ENCODE data around the gene TLE6.
"Not testable (repeated sequence)": the region's sequence is repeated elsewhere in the genome, so short reads cannot be mapped to it uniquely, and the experiment has no call there.

The TLE6 gene

DNA sequence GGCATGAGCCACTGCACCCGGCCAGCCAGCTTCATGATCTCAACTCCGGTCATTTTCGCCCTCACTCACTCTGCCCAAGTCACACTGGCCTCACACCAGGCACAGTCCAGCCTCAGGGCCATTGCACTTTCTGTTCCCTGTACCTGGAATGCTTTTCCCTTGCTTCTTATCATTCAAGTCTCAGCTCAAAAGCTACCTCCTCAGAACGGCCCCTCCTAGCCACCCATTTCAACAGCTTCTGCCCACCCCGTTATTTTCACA, 54.2 kb downstream of the TLE6 start:
- no peak for DNase-seq

DNA sequence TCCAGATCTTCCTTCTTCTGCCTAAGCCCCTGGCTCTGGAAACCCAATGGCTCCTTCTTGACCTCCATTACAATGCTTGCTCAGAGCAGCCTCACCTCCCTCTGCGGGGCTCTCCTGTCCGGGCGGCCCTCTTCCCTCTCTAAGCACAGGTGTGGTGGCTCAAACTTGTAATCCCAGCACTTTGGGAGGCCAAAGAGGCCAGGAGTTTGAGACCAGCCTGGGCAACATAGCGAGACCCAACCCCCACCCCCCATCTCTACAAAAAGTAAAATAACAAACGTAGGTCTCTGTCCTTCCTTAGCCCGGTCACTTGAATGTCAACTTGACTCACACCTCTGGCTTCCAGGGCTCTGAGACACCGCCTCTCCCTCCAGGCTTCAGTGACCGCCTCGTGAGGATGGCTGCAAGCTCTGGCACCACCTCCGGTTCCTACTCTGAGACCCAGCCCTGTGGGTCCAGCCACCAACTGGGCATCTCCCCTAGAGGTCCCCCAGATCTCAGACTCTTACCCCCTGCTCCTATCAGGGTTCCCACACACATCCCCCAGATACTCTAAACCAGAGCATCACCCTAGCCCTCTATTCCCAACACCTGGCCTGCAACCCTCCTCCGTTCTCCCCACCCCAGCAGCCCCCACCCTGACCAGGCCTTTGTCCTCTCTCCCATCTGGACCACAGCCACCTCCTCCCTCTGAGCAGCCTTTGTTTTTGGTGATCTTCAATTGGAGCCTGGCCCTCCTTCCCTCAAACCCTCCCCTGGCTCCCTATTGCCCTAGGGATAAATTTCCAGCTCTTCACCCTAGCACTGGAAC, 56.4 kb downstream of the TLE6 start:
- DNase-seq: no peak

DNA sequence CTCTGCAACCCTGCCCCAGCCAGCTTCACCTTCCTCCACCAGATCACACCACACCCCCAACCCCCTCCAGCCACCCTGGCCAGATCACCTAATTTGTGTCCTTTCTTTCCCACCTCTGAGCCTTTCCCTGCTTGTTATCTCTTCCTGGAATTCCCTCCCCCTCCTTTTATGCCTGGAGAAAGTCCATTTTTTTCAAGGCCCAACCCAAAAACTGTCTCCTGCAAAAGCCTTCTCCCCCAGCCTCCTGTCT, 57.0 kb downstream of the TLE6 start:
- no peak for DNase-seq

- DNase-seq: no peak
Observed at GRCh38 chr19:3034656-3035541, 57.5 kb downstream of the TLE6 start.

DNA sequence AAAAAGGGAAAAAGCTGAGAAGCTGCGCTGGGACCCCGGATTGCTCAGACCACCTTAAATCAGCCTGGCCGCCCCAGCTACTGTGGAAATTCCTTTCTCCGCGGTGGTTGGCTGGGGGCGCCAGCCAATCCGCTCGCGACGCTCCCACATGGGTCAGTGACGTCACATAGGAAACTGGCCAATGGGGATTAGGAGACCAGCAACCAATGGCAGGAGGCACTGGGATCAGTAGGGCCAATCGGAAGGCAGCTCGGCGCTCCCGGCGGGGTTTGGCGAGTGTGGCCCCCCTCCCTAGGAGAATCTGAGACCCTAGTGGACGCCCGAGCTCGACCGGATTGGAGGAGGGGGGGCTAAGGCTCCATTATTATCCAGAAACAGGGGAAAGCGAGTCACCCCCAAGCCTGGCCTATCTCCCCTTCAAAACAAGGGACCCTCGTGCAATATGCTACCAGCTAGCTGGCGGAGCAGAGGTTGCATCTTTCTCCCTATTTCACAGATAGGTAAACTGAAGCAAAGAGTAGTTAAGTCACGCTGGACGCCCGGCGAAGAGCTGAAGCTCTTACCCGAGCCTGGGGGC, 58.3 kb downstream of the TLE6 start:
- peak; percentile 99 for DNase-seq

DNA sequence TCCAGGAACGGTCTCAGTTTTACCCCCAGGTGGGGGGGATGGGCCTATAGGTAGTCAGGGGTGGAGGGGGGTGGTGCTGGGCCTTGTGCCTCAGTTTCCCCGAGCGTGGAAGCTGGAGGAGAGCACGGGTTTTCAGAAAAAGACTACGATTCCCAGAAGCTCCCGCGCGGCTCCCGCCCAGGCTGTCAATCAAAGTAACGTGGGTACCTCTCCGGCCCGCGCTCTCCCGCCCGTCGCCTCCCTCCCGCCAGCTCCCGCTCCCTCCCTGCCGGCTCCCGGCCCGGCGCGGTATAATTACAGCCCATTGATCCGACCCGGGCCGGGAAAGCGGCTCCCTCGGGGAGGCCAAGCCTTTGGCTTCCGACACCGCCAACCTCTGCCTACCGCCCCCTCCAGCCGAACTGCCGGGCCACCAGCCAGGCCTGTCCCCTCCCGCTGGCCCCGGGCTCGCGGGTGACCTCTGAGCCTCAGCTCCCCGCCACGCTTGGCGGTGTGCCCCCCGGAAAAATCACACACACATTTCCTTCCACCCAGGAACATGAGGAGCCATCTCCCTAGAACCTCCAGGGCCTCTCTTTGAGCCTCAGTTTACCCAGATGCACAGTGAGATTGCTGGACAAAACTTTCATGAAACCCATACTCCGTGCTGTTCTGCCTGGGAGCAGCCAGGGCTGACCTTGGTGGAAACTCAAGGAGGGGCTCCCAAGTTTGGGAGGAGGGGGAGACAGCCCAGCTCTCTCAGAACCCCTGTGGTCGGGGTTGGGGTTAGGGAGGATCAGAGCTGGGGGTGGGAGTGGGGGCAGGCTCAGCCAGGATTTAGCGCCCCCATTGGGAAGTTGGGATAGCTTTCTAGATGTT, 59.0 kb downstream of the TLE6 start:
- DNase-seq: peak; percentile 92

DNA sequence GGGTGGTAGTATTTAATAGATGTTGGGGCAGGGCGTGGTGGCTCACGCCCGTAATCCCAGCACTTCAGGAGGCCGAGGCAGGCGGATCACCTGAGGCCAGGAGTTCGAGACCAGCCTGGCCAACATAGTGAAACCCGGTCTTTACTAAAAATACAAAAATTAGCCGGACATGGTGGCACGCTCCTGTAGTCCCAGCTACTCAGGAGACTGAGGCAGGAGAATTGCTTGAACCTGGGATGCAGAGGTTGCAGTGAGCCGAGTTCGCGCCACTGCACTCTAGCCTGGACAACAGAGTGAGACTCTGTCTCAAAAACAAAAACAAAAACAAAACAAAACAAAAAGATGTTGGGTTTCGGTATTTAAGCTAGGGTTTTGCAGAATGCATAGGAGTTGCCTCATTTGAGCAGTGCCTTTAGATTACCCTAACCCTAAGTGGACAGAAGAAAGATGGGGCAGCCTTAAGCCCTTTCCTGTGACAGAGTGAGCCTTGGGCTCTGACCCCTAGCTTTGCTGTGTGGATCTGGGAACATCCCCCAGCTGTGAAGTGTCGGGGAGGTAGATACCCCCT, 59.7 kb downstream of the TLE6 start:
- DNase-seq: not testable (repeated sequence)

DNA sequence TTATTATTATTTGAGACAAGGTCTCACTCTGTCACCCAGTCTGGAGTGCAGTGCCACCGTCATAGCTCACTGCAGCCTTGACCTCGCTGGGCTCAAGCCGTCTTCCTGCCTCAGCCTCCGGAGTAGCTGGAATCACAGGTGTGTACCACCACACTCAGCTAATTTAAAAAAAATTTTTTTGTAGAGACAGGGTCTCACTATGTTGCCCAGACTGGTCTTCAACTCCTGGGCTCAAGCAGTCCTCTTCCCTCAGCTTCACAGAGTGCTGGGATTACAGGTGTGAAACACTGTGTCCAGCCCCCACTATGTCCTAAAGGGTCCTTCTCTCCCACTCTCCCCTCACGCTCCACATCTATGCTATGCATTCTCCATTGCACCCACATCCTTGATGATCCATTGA, 60.9 kb downstream of the TLE6 start:
- DNase-seq: no peak

DNA sequence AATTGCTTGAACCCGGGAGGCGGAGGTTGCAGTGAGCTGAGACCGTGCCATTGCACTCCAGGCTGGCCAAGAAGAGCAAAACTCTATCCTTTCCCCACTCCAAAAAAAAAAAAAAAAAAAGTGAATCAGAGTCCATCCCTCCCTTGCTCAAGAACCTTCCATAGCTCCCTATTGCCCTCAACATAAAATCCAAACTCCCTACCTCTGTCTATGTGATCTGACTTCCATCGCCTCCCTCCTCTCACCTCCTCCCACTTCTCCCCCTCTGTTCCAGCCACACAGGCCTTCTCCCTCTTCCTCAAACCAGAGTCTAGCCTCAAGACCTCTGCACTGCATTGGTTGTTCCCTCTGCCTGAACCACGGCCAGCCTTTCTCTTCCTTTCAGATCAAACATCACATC, 61.8 kb downstream of the TLE6 start:
- no peak for DNase-seq

- DNase-seq: no peak
Observed at GRCh38 chr19:3039641-3040077, 62.3 kb downstream of the TLE6 start.

DNA sequence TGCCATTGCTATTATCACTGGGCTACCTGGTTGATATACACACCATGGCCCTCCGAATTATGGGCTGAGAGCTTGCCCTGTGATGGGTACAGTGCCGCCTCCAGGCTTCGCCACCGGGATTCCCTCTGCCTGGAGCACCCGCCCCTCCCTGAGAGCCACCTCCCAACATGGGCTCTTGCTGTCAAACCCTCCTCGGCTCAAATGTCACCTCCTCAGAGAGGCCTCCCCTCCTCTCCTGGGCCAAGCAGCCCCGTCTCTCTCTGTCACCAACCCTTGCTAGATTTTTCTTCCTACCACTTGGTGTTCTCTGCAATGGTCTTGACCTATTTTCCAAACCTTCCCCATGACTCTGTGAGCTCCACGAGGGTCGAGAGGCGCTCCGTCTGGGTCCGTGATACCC, 64.0 kb downstream of the TLE6 start:
- no peak for DNase-seq

DNA sequence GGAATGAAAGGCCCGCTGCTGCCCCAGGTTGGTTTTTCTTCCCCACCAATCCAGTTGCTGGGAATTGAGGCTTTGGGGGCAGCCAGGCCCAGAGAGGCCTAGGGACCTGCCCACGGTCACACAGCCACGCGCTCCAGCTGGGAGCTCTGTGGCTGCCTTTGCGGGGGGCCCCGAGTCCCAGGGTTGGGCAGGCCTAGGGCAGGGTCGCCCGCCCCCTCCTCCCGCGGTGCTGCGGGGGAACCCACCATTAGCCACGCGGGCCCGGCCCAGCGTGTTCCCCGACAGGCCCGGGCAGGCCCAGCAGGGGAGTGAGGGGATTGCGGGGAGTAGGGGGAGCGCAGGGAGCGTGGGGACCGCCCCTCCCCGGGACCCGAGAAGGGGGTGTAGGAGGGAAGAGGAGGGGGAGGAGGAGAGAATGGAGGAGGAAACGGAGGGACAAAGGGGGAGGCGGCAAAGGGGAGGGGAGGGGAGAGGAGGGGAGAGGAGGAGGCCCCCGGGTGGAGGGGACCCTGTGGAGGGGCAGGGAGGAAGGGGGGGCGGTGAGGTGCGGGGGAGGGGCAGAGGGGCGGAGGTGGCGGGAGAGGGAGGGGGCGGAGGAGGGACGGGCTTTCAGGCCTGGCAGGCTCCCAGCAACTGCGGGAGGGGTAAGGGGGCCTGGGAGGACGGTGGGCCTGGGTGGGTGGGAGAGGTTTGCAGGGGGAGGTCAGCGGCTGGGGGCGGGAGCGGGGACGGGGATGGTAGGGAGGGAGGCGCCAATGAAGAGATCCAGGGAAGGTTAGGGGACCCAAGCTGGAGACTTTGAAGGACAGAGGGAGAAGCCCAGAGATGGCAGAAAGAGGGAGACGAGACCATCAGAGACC, 64.6 kb downstream of the TLE6 start:
- DNase-seq: no peak

DNA sequence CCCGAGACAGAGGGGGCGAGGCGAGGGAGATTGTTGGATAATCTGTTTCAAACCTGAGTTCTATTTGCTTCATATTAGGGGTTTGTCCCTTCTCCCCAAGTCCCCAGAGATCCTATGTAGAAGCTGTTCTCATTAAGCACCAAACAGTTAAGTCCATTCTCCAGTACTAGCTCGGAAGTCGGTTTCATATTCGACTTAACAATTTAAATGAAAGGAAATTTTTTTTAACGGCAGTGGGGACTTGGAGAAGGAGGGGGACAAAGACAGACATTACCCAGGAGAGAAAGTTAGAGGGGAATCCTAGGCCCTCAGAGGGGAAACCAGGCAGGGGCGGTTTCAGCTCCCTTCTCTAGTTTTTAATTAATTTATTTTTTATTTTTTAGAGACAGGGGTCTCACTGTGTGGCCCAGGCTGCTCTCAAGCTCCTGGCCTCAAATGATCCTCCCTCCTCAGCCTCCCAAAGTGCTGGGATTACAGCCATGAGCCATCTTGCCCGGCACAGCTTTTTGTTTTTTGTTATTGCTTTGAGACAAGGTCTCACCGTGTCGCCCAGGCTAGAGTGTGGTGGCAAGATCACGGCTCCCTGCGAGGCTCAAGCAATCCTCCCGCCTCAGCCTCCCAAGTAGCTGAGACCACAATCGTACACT, 65.4 kb downstream of the TLE6 start:
- DNase-seq: no peak

Data from COR-L47 (cell line).